ENCODE data around the gene HIPK2.

GRCh38 chr7:139532636-139533155, 245.1 kb downstream of the HIPK2 start:
- no peak for TF ChIP-seq POLR2A (IDR thresholded peaks at IDR 0.05)
- TF ChIP-seq CTCF (IDR thresholded peaks at IDR 0.05) = no peak
- TF ChIP-seq POLR2AphosphoS5 (IDR thresholded peaks at IDR 0.05) = no peak
